Colon (tissue), 2 donors: ENCODE data around the gene MYMK.

ENCODE experiments used
- FAIRE-seq: peaks from 2 replicates; lab custom pipeline; 2012; peaks lifted over from hg19 to GRCh38; lab: Jason Lieb, UNC
- donor health status: control.
- donor health status: control.

MYMK gene

DNA sequence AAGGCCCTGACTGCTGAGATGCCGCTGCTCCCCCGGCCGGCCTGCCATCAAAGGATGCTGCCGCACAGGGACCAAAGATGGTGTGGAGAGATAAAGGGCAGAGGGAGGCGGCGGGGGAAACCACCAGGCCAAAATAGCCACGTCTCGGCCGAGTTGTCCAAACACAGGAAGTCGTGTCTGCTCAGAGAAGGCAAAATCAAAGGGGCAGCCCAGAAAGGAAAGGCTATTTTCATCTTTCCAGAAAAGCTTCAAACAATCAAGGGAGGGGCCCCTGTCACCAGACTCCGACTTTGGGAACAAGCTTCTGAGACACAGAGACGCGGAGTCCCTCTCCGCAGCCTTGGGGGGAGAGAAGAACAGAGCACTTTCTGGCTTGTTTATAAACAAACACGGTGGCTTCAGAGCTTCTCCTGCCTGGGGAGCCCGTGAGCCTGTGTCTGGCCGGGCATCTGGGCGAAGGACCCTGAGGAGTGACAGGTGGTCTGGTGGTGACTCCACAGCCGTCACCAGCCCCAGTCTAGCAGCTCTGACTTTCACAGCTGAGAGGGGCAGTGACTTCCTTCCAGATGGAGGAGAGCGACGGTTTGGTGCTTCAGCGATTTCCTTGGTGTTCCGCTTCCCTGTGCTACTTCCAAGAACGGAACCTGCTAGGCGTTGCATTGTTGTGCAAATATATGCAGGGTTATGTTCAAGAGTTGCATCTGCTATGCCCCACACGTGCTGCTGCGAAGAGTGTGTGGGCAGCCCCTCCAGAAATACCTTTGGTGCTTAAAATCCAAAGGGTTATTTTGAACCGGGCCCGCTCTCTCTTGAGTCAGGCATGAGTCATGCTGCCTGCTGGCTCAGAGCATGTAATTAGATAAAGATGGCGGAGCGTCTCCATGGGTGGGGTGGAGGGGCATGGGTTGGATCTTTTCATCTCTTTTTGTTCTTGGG is 33.7 kb upstream of the MYMK start:
- no peak for FAIRE-seq

DNA sequence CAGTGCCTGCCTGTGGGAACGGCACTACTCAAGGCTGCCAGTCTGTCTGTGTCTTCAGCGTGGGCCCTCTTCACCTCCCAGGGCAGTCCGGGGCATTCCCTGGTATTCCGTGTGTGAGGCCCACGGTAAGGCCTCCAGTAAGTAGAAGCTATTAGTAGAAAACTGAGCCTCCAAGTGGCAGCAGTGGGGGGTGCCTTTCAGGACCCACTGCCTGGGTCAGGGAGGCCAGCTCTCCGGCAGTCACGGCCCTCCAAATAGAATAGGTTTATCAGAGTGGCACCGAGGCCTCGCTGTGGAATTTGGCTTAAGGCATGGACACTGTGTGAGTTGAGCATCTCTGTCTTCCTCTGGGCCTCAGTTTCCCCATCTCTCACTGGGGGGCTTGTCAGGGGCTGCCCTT is 32.8 kb upstream of the MYMK start:
- FAIRE-seq = no peak

- FAIRE-seq = no peak
Observed at GRCh38 chr9:133556354-133556753, 31.6 kb upstream of the MYMK start.

GRCh38 chr9:133554729-133555128 is 30.0 kb upstream of the MYMK start:
- FAIRE-seq = no peak

DNA sequence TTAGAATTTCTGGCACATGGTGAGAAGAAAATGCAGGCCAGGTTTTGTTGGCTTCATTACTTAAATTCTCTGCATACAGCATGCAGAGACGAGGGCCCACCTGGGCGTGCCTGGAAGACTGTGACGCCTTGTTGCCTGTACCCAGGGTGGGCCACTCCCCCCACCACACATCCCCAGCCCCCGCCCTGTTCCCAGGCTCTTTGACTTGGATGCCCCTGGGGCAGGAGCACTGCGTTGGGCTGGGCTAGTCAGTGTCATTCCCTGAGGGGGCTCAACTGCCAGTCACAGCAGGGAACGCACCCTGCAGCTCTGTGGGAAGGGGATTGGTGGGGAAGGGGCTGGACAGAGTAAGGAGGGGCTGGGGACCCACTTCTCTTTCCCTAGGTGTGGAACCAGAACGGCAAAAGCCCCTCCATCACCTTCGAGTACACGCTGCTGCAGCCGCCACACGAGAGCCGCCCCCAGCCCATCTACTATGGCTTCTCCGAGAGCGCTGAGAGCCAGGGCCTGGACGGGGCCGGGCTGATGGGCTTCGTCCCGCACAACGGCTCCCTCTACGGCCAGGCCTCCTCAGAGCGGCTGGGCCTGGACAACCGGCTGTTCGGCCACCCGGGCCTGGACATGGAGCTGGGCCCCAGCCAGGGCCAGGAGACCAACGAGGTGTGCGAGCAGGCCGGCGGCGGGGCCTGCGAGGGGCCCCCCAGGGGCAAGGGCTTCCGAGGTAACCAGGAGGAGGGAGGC is 29.4 kb upstream of the MYMK start:
- no peak for FAIRE-seq

GRCh38 chr9:133553123-133553522 is 28.4 kb upstream of the MYMK start:
- FAIRE-seq = no peak

DNA sequence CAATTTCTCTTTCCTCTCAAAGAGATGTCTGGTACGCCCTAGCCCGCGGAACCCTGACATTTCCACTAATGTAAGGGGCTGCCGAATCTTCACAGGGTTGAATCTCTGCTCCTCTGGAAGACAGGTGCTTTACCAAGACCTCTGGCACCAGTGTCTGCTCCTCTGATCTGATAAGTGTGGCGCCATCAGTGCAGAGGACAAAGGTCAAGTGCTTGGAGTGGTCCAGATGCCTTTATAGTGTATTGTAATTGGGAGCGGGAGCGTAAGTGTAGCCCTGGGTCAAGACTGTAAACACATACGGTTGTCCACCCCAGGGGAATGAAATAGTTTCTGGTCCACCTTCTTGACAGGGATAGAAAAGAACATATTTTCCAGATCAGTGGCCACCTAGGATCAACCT is 27.5 kb upstream of the MYMK start:
- no peak for FAIRE-seq

DNA sequence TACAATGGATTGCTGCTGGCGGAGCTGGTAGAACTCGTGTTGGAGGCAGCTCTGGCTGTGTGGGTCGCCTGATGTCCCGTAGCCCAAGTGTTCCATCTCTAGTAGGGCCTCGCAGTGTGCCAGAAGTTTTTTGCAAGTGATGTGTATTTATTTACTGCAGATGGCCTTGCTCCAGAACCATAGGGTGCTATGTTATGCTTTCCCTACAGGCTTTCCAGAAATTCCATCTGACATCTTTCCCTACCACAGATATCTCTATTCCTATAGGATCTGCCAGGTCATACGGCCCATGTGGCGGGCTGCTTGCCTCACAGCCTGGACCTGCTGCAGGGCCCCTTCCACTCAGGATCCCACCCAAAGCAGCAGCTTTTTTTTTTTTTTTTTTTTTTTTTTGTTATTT is 26.7 kb upstream of the MYMK start:
- no peak for FAIRE-seq

DNA sequence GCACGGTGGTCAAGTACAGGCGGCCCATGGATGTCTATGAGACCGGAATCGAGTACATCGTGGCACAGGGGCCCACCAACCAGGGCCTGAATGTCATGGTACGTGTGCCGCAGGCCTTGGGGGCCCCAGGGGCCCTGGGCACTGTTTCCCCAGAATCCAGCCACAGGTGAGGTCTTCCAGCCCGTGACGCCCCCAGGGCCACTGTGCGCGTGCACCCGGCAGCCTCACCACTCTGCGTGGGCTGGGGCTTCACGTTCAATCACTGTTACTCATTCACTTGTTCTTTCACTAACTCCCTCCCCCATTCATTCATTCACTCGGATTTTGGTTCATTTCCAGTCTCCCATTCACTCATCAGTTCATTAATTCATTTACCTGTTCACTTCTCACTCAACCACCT is 22.4 kb upstream of the MYMK start:
- FAIRE-seq = no peak

DNA sequence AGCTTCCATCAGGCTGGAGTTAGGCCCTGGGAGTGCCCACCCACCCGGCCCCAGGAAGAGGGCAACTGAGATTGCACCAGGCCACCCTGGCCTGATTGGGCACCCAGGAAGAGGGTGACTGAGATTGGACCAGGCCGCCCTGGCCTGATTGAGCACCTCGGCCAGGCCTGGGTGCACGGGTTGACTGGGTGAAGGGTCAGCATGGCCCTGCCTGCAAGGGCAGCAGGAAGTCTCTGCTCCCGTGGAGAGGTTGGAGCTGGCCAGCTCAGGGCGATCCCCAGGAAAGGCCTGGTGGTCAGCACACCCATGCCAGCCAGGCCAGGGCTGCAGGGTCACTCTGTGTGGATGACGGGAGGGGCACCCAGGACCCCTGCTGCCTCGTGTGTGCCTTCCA is 21.5 kb upstream of the MYMK start:
- FAIRE-seq = no peak

DNA sequence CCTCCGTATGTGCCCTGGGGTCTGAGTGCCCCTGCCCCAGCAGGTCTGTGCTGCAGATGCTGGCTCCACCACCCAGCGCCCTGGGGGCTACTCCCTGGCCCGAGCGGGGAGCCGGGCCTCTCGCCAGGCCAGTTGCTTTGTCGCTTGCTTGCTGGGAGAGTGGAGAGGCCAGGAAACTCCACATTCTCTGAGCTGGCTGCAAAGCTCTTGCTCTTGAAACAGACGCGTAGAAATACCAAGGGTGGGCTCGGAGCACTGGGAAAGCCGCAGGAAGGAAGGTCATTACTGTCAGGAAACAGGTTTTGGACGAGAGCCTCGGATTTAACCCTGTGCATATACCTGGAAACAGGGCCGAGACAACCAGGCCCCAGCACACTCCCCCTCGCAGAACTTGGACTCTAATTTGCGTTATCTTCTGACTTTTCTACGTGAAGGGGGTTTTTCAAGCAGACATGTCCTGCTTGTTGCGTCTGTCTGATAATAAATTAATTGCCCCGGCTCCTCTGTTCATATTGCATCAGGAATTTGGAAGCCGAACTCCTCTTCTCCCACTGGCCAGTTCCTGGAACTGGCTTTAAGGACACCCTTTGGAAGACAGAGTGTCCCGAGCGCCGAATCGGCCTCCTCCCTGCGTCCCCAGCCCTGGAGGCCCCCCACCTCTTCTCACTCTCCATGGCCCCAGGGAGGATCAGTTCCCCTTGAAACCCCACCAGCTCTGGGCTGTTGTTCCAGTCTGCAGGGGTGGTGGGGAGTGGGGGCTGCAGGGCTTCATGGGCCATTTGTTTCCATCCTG is 20.9 kb upstream of the MYMK start:
- no peak for FAIRE-seq

DNA sequence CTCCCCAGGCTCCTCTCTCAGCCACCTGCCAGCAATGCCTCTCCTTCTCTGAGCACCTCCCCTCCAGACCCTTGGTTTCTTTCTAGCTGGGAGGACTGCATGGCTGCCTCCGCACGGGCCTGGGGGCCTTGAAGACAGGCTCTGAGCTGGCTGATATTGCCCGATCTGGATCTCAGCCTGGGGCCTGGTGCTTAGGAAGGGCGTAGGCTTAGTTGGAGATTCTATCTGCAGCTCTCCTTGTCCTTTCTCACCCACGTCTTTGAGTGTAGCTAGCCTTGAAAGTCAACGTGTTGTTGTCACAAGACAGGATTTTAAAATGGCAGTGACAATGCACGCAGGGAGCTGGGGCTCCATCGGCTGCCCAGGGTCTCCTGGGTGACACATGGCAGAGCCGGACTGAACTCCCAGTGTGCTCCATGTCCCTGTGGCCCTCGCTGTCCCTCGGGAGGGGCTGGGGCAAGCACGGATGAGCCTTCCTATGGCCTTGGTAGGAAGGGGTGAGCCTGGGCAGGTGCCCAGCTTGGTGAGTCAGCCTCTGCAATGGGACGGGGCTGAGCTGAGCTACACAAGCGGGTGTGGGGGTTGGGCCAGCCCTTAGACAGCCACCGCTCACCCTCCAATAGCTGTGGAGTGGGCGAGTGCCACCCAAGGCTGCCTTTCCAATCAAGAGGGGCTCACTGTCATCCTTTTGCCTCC is 19.2 kb upstream of the MYMK start:
- FAIRE-seq = no peak

DNA sequence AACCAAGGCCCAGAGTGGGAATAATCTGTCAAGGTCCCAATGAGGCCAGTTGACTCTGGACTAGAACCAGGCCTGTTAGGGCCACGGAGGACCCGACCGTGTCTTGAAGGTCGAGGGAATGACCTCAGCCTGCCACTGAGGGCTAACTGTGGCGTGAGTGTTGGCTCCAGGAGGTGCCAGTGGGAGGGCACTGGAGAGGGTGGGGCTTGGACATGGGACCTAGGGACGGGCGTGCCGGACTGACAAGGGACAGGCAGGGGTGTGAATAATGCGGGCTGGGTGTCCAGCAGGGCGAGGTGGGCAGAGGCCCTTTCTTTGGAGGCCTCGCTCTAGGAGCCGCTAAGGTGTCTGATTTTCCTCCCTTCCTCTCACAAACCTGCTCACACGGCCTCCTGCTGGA is 17.2 kb upstream of the MYMK start:
- no peak for FAIRE-seq

GRCh38 chr9:133540698-133541025 is 15.9 kb upstream of the MYMK start:
- FAIRE-seq = no peak

GRCh38 chr9:133539991-133540697 is 15.4 kb upstream of the MYMK start:
- FAIRE-seq = no peak

GRCh38 chr9:133538851-133539833 is 14.4 kb upstream of the MYMK start:
- no peak for FAIRE-seq

GRCh38 chr9:133538176-133538575 is 13.4 kb upstream of the MYMK start:
- FAIRE-seq = no peak

GRCh38 chr9:133537257-133537656 is 12.5 kb upstream of the MYMK start:
- FAIRE-seq = no peak

DNA sequence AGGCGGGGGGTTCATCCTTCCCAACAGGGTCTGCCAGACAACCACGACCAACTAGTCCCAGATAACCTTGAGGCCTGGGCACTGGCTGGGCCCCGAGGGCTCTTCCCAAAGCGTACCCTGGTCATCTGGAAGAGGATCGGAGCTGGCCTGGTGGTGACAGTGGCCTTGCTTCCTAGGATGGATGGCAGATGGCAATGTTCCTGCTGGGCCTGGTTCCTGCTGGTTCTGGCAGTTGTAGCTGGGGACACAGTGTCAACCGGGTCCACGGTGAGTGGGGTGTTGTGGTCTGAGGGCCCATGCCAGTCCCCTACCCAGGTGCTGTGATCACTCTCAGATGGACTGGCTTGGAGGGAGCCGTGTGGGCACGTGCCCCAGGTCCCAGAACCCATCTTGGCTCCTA is 11.8 kb upstream of the MYMK start:
- FAIRE-seq = no peak

DNA sequence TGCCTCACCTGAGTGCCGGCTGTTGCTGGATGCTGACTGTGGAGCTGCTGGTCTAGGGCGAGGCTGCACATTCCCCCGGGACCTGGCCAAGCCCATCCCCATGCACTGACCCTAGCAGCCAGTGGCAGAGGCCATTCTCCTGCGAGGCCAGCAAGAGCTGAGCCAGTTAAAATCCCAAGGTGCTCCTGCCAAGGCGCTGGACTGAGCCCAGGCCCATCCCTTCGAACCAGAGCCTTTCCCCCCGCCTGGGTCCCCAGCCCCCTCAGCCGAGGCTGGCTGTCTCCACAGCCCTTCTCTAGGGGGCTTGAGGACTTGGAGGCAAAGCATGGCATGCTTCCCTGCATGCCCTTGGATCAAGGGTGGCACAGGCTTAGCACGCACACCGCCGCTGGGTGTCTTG is 11.3 kb upstream of the MYMK start:
- no peak for FAIRE-seq
